GM18505 (cell line): ENCODE results near the gene FNIP1.
"Not testable (repeated sequence)": the region's sequence is repeated elsewhere in the genome, so short reads cannot be mapped to it uniquely, and the experiment has no call there.

Experiments used
- ATAC-seq: cut with Tn5 transposase; IDR thresholded peaks from one replicate; pipeline ENCODE4 v1.9.1; 2021; ENCODE audit not compliant: unreplicated experiment
- POLR2A ChIP-seq: IDR thresholded peaks from 4 replicates; pipeline ENCODE4 v1.6.1; 2011; ENCODE audit warnings: borderline replicate concordance; ENCODE audit not compliant: insufficient read depth, insufficient read length; ENCODE audit errors: extremely low read depth

The FNIP1 gene

DNA sequence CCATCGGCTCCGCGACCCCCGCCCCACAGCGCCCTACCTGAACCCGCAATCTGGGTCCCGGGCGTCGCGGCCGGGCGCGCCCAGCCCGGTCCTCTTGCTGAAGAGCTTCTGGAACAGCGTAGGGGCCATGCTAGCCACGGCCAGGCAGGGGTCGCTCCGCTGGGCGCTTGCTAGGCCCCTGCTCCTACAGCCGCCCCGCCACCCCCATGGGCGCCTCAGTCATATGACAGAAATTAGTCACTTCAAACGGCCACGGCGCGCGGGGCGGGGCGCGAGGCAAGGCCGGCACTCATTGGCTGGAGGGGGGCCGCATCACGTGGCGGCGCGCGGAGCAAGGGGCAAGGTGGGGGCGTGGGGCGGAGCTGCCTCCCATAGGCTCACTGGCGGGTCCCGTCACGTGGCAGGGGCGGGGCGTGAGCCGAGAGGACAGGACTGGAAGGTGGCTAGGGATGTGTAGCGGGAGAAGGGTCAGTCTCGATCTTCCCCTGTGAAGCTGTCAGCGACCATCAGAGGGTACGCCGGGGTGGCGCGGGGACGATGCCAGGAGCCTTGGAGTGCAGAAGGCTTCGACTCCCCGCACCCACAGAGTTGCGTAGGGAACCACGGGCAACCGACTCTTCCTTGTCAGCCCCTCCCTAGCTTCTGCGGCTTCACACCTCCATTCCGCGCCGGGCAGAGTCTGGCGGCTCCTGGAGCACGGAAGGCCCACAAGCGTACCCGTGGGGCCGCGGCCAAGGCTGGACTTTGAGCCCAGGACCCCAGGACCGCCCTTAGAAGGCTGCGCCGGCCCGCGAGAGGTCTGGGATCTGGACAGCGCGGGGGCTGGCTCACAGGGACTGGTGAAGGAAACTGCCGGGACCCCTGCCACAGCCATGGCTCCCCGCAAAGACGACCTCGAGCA lies at the start of gene FNIP1:
Gene FNIP1 (minus strand): TSS at position 225 of the 901 bp plus-strand sequence. CDS start 96 bp downstream, at position 129.
- peak; percentile 92 for ATAC-seq
- peak; percentile 88 for TF ChIP-seq POLR2A

GRCh38 chr5:131846536-131846935 lies 49.7 kb upstream of the FNIP1 start:
- no peak for ATAC-seq

GRCh38 chr5:131845828-131846227 lies 49.0 kb upstream of the FNIP1 start:
- no peak for ATAC-seq
- TF ChIP-seq POLR2A = no peak

More at GRCh38 chr5:131846536-131846935, 49.7 kb upstream of the FNIP1 start:
- TF ChIP-seq POLR2A = no peak

GRCh38 chr5:131842971-131843370 lies 46.2 kb upstream of the FNIP1 start:
- not testable (repeated sequence) for ATAC-seq

- not testable (repeated sequence) for ATAC-seq
Measured at GRCh38 chr5:131832702-131833101, 35.9 kb upstream of the FNIP1 start.

GRCh38 chr5:131825404-131826013 lies 28.7 kb upstream of the FNIP1 start:
- no peak for ATAC-seq

DNA sequence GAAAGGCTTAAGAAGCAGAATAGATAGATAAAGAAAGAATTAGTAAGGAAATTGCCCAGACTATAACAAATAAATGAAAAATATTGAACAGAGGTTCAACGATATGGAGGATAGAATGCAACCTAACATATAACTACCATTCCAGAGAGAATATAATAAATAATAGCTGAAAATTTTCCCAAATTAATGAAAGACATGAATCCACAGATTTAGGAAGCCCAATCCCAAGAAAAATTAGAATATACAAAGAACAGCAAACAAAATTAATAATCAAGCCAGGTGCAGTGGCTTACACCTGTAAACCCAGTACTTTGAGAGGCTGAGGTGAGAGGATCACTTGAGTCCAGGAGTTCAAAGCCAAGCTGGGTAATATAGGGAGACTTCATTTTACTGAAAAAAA lies 27.8 kb upstream of the FNIP1 start:
- no peak for TF ChIP-seq POLR2A
- ATAC-seq = no peak

More at GRCh38 chr5:131825404-131826013, 28.7 kb upstream of the FNIP1 start:
- TF ChIP-seq POLR2A = no peak

GRCh38 chr5:131821221-131821620 lies 24.4 kb upstream of the FNIP1 start:
- no peak for ATAC-seq
- TF ChIP-seq POLR2A = no peak

DNA sequence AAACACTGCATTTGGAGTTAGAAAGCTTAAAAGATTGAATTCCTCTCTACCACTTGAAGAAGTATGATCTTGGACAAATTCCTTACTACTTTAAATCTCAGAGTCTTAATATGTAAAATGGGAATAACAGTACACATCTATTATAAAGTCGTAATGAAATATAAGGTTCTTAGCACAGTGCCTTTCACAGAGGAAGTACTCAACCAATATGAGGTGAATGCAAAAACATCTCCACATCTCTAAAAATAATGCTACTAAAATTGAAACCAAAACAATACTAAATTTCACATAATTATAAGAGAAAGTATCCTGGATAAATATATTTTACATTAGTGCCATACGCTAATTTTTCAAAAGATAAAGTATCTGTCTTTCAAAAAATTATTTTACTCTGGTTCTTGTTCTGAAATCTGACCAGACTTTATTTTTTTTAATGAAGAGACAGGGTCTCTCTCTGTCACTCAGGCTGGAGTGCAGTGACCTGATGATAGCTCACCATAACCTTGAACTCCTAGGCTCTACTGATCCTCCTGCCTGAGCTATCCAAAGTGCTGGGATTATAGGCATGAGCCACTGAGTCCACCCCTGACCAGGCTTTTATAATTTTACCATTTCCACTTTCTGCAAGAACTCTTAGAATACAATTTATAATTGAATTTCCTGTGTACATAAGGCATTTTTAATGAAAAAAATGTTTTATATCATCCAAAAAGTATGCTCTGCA lies 21.3 kb upstream of the FNIP1 start:
- TF ChIP-seq POLR2A = no peak
- no peak for ATAC-seq

GRCh38 chr5:131814990-131815389 lies 18.2 kb upstream of the FNIP1 start:
- no peak for ATAC-seq
- no peak for TF ChIP-seq POLR2A

DNA sequence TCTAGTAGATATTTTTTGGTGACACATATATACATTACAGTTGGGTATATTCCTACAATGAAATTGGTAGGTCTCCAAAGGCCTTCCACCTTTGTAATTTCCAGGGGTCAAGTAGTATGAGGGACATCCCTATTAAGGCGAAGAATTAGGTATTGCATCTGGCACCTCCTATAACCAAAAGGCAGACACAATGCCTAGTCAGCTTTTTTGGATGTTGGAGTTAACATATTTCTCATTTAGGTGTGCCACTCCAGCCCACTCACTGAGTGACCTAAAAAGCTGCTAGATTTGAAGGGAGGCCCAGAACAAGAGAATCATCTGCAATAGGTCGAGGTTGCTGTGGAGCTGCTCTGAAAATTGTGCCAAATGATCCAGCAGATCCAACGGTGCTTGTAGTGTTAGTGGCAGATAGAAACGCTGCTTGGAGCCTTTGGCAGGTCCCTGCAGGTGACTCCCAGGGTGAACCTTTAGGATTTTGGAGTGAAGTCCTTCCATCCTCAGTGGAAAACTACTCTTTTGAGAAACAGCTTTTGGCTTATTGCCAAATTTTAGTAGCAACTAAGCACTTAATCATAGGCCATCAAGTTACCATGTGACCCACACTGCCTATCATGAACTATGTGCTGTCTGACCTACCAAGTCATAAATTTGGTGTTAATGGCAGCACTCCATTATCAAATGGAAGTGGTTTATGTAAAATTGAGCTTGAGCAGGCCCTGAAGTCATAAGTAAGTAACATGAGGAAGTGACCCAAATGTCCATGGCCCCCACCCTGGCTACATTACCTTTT lies 15.7 kb upstream of the FNIP1 start:
- no peak for TF ChIP-seq POLR2A
- no peak for ATAC-seq

- TF ChIP-seq POLR2A = no peak
- no peak for ATAC-seq
Measured at GRCh38 chr5:131810510-131811249, 13.9 kb upstream of the FNIP1 start.
